ENCODE measurements around the gene MLN.
"Not testable (repeated sequence)": the region's sequence is repeated elsewhere in the genome, so short reads cannot be mapped to it uniquely, and the experiment has no call there.

DNA sequence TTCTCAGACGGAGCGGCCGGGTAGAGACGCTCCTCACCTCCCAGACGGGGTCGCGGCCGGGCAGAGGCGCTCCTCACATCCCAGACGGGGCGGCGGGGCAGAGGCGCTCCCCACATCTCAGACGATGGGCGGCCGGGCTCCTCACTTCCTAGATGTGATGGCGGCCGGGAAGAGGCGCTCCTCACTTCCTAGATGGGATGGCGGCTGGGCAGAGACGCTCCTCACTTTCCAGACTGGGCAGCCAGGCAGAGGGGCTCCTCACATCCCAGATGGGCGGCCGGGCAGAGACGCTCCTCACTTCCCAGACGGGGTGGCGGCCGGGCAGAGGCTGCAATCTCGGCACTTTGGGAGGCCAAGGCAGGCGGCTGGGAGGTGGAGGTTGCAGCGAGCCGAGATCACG lies 29.0 kb upstream of the MLN start:
- TF ChIP-seq, protein P1, sequence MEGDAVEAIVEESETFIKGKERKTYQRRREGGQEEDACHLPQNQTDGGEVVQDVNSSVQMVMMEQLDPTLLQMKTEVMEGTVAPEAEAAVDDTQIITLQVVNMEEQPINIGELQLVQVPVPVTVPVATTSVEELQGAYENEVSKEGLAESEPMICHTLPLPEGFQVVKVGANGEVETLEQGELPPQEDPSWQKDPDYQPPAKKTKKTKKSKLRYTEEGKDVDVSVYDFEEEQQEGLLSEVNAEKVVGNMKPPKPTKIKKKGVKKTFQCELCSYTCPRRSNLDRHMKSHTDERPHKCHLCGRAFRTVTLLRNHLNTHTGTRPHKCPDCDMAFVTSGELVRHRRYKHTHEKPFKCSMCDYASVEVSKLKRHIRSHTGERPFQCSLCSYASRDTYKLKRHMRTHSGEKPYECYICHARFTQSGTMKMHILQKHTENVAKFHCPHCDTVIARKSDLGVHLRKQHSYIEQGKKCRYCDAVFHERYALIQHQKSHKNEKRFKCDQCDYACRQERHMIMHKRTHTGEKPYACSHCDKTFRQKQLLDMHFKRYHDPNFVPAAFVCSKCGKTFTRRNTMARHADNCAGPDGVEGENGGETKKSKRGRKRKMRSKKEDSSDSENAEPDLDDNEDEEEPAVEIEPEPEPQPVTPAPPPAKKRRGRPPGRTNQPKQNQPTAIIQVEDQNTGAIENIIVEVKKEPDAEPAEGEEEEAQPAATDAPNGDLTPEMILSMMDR (IDR thresholded peaks at IDR 0.05) = not testable (repeated sequence)
- not testable (repeated sequence) for TF ChIP-seq FOSL2 (IDR thresholded peaks at IDR 0.05); FOSL2 (CRISPR knock-in tag; IDR thresholded peaks at IDR 0.05); RCOR1 (IDR thresholded peaks at IDR 0.05; ENCODE audit: low read depth, low read length); PHF8 (IDR thresholded peaks at IDR 0.05; ENCODE audit: borderline replicate concordance, low read depth)
